A673 (cell line): ENCODE measurements around the gene GDF7.

Source experiments
- EZH2 ChIP-seq: fragments of 200-600 bp; sonication (generic); IDR thresholded peaks from 2 replicates; pipeline ENCODE4 v1.6.1; 2017; ENCODE audit warnings: borderline replicate concordance, low read depth, mild to moderate bottlenecking, mixed read lengths, antibody characterized with exemption, low read length; ENCODE audit not compliant: poor library complexity, severe bottlenecking
- TF ChIP-seq, protein P1 (sequence below): fragments of 300-800, 200-600 bp; sonication (generic); conservative IDR thresholded peaks from 2 replicates; pipeline ENCODE4 v1.5.1; 2017; ENCODE audit warnings: low read depth, mild to moderate bottlenecking, antibody characterized with exemption, low read length, moderate library complexity, mixed read lengths

DNA sequence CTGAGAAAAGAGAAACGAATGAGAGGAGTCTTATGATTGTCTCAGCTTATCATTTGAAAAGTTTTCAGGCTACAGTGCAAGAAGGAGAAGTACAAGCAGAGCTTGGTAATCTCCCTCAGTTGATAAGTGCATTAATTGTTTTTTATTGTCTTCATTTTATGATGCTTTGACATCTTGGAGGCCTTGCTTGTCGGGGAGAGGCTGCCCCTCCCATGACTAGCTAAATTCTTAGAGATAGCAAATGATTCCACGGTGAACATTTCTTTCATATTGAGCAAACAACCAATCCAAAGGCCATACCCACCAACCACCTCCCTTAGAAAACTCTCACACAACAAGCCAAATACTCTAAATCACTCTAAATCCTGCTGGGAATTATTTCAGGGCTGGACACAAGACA lies 39.8 kb downstream of the GDF7 start:
- TF ChIP-seq, protein P1, sequence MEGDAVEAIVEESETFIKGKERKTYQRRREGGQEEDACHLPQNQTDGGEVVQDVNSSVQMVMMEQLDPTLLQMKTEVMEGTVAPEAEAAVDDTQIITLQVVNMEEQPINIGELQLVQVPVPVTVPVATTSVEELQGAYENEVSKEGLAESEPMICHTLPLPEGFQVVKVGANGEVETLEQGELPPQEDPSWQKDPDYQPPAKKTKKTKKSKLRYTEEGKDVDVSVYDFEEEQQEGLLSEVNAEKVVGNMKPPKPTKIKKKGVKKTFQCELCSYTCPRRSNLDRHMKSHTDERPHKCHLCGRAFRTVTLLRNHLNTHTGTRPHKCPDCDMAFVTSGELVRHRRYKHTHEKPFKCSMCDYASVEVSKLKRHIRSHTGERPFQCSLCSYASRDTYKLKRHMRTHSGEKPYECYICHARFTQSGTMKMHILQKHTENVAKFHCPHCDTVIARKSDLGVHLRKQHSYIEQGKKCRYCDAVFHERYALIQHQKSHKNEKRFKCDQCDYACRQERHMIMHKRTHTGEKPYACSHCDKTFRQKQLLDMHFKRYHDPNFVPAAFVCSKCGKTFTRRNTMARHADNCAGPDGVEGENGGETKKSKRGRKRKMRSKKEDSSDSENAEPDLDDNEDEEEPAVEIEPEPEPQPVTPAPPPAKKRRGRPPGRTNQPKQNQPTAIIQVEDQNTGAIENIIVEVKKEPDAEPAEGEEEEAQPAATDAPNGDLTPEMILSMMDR: no peak
- TF ChIP-seq EZH2: no peak
